Germinal center (tissue), 1 donor: ENCODE results near the gene TOR1AIP2.
A peak's percentile ranks its signal among the peaks of the same experiment; 100 is the strongest.

Experiments used
- DNase-seq: peaks from one replicate; pipeline ENCODE4 v3.0.0; 2012; ENCODE audit warnings: mixed read lengths, low spot score

Gene TOR1AIP2

GRCh38 chr1:179877586-179878265 lies at the start of gene TOR1AIP2:
TOR1AIP2 (minus strand) TSS chr1:179877803; CDS start chr1:179852665, 25,138 bp downstream.
- peak; percentile 84 for DNase-seq

GRCh38 chr1:179926850-179927205 lies 49.2 kb upstream of the TOR1AIP2 start:
- no peak for DNase-seq

- DNase-seq = no peak
These were observed 48.6 kb upstream of the TOR1AIP2 start for GRCh38 chr1:179925922-179926849.

- DNase-seq = no peak
These were observed 47.7 kb upstream of the TOR1AIP2 start for GRCh38 chr1:179925302-179925701.

GRCh38 chr1:179924268-179924667 lies 46.7 kb upstream of the TOR1AIP2 start:
- DNase-seq = peak; percentile 33

GRCh38 chr1:179923029-179923428 lies 45.4 kb upstream of the TOR1AIP2 start:
- DNase-seq = no peak

- DNase-seq = no peak
These were observed 44.6 kb upstream of the TOR1AIP2 start for GRCh38 chr1:179921981-179922872.

- DNase-seq = no peak
These were observed 43.9 kb upstream of the TOR1AIP2 start for GRCh38 chr1:179921472-179921871.

GRCh38 chr1:179917601-179918429 lies 40.2 kb upstream of the TOR1AIP2 start:
- no peak for DNase-seq

GRCh38 chr1:179911812-179912211 lies 34.2 kb upstream of the TOR1AIP2 start:
- no peak for DNase-seq

GRCh38 chr1:179910934-179911333 lies 33.3 kb upstream of the TOR1AIP2 start:
- no peak for DNase-seq

- no peak for DNase-seq
These were observed 12.0 kb upstream of the TOR1AIP2 start for GRCh38 chr1:179889589-179889988.

GRCh38 chr1:179888071-179888470 lies 10.5 kb upstream of the TOR1AIP2 start:
- DNase-seq = no peak

GRCh38 chr1:179883745-179884138 lies 6.1 kb upstream of the TOR1AIP2 start:
- DNase-seq = no peak

GRCh38 chr1:179883040-179883744 lies 5.6 kb upstream of the TOR1AIP2 start:
- DNase-seq = peak; percentile 30

GRCh38 chr1:179882253-179883039 lies 4.8 kb upstream of the TOR1AIP2 start, which contains the start of gene TOR1AIP1:
TOR1AIP1 (plus strand) TSS chr1:179882285; CDS start chr1:179882503, 218 bp downstream.
- peak; percentile 92 for DNase-seq

GRCh38 chr1:179881642-179882252 lies 4.1 kb upstream of the TOR1AIP2 start:
- no peak for DNase-seq

GRCh38 chr1:179879797-179880196 lies 2.2 kb upstream of the TOR1AIP2 start:
- no peak for DNase-seq

GRCh38 chr1:179876300-179876715 lies 1.3 kb downstream of the TOR1AIP2 start:
- DNase-seq = no peak
